Hematopoietic multipotent progenitor cell treated with erythropoietin and hydrocortisone succinate and interleukin-3 and kit ligand, for 6 days (in vitro differentiated cells): Measurements from ENCODE around the gene SERPIND1.
"Not testable (repeated sequence)": the region's sequence is repeated elsewhere in the genome, so short reads cannot be mapped to it uniquely, and the experiment has no call there.

Source experiments
- DNase-seq: peaks from one replicate; pipeline ENCODE4 v3.0.0-alpha.2; 2015

SERPIND1 gene, protein sequence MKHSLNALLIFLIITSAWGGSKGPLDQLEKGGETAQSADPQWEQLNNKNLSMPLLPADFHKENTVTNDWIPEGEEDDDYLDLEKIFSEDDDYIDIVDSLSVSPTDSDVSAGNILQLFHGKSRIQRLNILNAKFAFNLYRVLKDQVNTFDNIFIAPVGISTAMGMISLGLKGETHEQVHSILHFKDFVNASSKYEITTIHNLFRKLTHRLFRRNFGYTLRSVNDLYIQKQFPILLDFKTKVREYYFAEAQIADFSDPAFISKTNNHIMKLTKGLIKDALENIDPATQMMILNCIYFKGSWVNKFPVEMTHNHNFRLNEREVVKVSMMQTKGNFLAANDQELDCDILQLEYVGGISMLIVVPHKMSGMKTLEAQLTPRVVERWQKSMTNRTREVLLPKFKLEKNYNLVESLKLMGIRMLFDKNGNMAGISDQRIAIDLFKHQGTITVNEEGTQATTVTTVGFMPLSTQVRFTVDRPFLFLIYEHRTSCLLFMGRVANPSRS

DNA sequence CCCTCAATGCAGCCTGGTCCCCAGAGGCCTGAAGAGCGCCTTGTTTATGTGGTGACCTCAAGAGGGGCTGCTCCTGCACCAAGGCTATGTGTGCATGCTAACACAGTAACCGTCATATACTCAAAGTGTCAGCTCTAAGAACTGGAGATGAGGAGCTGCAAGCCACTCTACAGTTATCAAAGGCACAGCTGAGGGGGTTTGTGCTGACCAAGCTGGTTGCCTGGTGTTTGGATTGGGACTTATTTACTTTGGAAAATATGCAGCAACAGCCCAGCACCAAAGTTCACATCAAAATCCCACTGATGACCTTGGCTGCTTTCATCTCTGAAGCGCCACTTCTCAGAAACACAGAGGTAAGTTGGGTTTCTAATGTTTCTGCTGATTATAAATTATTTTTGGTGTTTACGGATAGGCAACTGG lies at the start of gene SERPIND1:
TSS of gene SERPIND1 (plus strand) at position 321 of the 420 bp plus-strand sequence. CDS start 5,200 bp downstream, outside the sequence.
- no peak for DNase-seq

DNA sequence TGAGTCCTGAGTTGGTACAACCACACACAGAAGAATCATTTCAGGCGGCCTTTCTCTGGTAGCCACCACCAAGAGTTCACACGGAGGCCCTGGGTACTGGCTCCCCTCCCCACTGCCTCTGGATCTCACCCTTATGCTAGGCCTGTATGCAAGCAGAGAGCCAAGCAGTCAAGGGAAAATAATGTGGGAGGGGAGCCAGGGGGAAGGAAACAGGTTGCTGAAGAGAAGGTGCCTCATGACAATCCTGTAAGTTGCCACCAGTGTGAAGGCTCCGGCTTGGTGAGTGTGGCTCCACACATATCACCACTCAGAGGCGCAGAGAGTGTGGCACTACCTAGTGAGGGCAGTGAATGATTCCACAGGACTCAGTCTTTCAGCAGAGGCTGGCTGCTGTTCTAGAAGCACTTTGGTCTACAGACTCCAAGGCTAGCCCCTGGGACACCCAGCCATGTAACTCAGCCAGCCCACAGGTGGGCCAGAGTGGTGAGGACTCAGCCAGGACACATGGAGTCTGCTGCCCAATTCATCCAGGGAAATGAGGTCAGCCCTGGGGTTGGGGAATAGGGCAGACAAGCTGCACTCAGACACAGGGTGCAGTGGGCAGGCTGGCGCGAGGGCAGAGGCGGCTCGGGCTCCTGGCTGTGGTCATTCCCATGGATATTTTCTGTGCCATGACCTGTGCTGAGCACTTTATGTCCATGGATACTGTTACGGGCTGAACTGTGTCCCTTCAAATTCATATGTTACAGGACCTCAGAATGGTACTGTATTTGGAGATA lies 49.0 kb upstream of the SERPIND1 start:
- no peak for DNase-seq

DNA sequence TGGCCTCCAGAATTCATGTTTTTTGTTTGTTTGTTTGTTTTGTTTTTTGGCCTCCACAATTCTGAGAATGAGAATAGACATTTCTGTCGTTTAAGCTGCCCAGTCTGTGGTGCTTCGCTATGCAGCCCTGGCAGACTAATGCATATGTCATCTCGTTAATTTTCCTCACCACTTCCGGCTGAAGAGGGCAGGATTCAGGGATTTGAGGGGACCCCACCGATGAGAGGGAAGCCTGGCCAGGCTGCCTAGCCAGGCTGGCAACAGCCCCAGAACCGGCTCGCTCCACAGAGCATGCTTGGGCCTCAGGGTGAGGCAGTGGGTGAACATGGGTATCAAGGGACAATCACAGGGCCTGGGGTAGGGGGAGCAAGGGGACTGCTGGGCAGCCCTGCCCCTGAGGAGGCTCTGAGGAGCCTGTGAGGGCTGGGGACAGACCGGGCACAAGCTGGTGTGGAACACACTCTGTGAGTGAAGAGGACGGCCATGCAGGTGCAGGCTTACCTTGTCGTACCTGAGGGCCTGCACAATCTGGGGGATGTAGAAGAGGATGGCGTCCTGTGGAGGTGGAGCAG lies 47.8 kb upstream of the SERPIND1 start:
- no peak for DNase-seq

DNA sequence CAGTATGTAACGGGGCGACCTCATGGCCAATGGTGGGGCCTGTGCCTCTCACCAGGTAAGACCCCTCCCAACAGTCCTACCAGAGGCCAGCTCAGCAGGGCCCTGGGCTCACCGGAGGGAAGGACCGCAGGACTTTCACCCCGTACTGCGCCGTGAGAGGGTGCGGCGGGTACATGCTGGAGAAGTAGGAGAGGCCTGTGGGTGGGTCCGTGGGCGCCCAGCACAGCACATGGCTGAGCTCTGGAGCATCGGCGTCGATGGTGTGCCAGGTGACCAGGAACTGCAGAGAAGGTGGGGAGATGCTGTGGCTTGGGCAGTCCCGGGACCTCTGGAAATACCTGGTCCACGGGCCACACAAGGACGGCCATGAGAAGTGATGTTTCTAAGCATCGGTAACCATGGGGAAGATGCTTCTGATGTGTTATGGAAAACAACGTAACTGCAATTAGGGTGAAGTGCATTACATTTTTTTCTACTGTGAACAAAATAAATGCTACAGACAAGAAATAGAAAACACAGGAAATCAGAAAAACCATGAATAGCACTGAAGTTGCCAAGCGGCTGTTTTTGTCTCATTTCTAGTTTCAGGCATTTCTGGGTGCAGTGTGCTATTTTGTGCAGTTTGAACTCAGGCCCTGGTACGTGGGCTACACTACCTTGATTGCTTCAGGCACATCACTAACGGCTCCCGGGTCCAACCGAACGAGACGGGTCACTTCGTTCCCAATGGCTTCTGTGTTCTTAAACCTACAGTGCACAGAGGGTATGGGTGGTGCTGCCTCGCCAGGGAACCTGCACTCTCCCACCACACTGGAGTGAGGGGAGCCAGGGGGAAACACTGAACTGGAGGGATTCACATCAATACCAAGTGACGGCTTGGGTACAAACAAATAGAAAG lies 46.5 kb upstream of the SERPIND1 start:
- no peak for DNase-seq

DNA sequence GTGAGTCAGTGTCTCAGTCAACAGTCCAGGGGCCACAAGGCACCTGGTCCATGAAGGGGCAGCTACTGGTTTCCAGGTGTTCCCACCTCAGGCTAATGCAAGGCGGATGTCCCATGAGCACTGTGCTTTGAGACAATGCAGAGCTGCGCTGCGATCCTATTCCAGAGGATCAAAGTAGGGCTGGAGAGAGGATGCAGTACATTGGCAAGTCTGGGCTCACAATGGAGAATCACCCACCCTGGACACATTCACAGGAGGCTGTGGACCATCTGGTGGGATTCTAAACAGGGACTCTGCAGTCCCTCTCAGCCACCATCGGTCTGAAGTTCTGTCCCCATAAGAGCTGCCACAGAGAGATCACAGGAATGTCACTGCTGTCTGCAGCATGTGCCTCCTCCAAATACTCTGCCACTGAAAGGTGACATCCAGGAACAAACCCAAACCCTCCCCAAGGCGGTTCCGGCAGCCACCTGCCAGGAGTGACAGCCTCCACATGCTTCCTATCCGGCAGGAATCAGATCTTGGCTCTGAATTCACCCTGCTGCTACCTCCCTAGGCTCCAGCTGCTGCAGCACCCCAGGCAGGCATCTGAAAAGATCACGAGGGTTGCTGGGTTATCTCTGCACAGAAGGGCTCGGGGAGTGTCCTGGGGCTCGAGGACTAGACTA lies 45.3 kb upstream of the SERPIND1 start:
- DNase-seq = no peak

DNA sequence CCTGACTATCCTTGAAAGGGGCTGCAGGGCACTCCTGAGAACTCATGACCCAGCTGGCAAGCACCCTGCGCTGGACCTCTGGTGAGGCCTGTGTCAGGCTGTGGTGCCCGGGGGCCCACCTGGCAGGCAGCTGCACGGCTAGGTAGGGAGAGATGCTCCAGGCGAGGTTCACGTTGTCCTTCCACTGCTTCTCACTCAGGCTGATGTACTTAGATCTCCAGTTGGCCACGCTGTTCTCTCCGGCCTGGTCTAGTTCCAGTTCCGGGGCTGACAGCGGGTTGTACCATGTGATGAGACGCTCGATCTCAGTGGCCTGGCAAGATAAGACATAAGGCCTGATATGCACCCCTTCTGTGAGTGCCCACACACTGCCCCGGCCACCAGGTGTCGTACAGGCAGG lies 44.7 kb upstream of the SERPIND1 start:
- DNase-seq = no peak

DNA sequence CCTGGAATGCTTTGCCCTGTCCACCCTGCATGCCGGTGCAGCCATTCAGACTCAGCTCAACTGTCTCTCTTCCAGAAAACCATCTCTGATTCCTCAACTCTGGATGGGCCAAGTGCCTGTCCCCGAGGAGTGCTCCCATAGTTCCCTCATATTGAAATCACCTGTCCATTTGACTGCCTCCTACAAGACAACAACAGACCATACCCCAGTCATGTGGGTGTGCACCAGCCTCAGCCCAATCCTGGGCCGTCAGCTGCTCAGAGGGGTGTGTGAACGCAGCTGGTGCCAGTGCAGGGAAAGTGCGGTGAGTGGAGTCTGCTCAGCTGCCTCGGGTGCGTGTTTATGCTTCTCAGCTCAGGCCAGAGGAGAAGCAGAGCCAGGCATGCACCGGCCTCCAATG lies 41.5 kb upstream of the SERPIND1 start:
- DNase-seq = not testable (repeated sequence)

DNA sequence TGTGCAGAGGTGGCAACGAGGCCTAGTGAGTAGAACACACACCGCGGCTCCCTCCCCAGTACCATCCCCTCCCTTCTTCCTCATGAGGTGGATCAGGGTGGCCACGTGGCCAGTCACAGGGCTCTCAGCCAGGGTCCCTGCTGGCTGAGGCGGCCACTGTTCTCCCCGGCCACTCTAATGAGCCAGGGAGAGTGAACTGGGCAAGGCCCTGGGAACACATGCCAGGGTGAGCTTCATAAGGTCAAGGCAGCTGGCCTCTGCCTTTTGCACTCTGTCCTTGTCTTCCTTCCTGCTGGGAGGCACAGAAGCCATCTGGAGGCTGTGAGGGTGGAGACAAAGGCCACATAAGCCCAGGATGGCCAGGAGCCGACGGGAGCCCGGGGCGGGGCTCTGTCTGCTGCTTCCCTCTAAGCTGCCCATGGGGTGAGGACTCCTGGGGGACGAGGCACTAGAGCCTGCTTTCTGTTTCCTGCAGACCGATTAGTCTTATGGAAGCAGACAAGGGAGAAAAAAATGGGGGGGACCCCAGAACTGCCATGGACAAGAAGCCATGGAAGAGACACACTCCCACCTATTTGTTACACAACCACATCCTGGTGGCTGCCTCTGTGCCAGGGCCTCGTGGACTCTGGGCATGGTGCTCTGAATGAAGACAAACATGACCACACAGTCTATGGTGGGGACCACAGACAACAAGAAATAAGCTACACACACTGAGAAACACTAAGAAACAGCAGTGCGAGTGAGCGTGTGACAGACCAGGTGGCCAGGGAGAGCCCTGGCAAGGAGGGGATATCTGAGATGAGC lies 38.4 kb upstream of the SERPIND1 start:
- DNase-seq = not testable (repeated sequence)

DNA sequence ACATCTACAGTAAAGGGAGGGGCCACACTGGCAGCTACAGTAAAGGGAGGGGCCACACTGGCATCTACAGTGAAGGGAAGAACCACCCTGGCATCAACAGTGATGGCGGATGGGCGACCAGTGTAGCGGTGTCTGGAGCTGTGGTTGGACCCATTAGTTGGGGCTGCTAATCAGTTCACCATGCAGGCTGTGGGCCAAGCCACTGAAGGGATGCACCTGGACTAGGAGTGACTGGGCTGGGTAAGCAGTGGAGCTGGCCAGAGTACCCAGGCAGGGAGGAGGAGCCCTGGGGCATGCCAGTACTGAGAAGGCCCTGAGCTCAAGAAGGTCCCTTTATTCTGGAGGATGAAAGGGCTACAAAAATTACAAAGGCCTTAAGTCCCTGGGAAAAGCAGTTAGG lies 37.0 kb upstream of the SERPIND1 start:
- DNase-seq = not testable (repeated sequence)

DNA sequence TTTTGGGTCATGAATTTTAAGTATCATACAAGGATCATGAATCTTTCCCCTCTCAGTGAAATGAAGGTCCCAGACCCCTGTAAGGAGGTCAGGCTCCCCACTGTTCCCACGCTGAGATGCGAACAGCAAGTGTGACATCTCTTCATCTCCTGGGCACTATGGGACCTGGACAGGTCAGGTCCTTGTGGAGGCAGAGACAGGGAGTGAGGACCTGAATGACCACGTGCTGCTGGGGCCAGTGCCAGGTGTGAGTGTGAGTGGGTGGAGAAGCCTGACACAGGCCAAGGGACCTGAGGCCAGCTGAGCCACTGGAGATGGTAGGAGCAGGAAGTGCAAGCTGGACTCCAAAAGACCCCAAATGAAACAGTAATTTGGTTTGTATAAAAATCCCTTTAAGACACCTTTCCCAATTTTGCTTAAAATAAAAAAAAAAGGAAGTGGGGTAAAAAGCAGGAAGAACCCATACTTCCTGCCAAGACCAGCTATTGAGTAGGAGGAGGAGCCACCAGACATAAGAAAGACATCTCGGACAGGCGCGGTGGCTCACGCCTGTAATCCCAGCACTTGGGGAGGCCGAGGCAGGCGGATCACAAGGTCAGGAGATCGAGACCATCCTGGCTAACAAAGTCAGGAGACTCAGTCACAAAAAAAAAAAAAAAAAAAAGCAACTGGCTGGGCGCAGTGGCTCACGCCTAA lies 35.4 kb upstream of the SERPIND1 start:
- DNase-seq = peak; percentile 23

DNA sequence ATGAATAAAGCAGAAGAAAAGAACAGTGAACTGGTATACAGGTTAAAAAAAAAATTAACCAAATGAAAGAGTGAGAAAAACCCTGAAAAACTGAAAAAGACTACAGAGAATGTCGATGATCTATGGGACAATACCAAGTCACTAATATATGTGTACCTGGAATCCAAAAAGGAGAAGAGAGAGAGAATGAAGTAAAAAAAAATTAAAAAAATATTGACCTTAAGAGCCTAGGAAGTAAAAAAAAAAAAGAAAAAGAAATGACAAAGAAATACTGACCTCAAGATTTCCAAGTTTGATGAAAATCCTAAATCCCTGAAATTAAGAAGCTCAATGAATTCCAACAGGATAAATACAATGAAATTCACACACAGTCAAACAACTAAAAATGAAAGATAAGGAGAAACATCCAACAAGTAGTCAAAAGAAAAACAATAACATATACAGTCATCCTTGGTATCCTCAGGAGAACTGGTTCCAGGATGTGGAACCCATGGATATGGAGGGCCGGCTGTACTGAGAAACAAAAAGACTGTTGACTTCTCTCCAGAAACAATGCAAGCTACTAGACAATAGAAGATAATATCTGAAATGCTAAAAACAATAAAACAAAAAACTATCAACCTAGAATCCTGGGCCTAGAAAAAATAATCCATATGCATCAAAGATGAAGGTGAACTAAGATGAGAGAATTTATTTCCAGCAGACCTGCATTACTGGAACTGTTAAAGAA lies 33.5 kb upstream of the SERPIND1 start:
- DNase-seq = no peak

DNA sequence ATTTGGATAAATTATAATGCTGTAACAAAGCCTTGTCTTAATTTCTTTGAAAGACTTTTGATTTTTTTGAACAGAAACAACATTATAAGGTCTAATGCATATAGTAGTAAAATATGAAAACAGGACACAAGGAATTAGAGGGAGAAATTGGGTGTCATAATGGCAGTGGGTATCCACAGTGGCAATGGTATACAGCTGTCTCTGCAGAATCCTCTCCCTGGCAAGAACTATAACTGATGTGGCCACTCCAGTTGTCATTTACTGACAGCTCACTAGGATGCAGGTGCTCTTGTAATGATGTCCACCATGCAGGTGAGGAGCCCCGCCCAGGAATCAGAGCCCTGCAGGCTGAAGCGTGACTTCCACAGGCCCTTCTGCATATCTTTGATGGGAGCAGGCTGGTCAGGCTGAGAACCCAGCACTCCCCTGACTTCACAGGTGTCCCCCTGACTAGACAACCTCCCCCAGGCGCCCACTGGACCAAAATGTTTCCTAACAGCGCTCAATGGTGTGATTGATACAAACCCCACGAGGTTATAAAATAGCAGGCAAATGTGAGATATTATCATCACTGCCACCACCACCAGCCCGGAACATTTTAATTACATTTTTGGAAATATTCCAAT lies 32.8 kb upstream of the SERPIND1 start:
- no peak for DNase-seq

DNA sequence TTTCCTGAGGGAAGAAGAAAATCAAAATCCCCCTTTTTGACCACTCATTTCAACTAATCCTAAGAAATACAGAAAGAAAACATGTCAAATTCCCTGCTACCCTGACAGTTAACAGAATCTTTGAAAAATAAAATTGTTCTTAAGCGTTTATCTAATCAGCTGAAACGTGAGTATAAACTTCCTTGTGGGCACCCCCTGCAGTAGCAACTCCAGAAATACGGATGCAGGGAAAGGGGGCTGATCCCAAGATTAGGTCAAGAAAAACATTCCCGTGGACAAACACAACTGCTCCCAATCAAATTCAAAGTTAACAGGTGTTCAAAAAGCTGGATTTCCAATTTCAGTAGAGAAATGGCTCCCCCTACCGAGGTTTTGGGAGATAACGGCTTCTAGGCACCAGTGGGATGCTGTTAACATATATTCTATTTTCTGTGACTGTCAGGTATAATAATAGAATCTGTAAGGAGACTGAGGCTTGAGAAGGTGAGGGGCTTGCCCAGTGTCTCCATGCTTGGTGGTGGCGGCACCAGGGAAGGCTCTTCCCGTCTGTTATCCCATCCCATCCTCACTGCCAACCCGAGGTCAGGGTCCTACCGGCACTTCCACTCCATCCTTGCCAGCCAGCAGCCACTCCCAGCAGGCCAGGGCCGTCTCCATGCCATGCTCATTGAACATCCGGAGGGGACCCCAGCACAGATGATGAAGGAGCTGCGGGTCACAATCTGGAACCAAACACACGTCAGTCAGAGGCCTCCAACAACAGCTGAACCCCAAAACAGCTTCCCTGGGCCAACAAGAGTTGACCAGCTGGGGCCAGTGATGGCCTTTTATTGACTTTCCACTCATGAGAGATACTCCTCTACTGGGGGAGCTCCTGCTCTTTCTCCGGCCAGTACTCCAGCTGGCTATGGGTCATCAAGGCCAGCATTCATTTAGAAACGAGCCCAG lies 32.0 kb upstream of the SERPIND1 start:
- DNase-seq = peak; percentile 71

DNA sequence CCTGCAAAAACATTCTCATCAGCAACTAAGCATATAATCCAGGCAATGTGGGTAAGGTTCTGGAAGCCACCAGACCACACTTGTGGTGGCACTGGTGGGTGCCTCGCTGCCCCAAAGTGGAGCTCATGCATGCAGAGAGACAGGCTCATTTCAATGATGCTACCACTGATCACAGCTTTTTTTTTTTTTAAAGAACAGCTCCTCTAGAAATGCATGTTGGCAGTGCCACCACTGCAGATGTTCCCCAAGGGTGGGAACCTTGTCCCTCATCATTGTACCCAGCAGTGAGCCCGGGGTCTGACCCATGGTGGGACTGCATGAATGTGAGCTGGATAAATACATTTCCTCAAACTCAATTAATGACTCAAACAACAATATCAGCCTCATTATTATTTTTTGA lies 31.1 kb upstream of the SERPIND1 start:
- no peak for DNase-seq

DNA sequence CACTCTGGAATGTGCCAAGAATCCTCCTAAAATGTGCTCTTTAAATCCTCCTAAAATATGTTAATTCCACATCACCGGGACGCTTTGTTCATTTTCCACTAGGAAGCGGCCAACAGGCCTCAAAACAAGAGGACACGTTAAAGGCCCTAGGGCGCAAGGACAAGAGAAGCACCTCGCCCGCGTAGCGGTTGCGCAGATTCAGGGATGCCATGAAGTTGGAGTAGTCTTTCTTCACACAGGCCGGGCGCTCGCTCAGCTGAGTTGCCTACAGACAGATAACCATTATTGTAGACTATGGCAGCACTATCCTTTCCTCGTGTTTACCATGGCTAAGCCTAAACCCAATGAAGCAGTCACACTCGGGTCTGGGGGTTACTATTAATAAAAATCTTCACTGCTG lies 29.5 kb upstream of the SERPIND1 start:
- no peak for DNase-seq

DNA sequence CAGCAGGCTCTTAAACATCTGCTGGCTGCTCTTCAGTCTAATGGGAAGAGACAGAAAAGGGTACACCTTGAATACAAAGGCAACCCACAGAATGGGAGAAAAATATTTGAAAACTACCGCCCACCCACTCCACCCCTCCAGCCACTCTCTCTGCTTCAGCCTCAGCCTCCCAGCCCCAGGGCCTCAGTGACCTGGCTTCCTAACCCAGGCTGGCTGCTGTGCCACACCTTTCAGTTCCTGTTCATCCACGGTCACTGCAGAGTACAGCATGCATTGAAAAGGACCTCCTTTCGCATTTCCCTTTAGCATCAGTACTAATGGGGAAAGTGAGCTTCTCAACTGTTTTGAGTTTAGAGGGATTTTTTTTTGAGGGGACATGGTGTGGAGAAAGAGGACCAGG lies 28.8 kb upstream of the SERPIND1 start:
- no peak for DNase-seq

DNA sequence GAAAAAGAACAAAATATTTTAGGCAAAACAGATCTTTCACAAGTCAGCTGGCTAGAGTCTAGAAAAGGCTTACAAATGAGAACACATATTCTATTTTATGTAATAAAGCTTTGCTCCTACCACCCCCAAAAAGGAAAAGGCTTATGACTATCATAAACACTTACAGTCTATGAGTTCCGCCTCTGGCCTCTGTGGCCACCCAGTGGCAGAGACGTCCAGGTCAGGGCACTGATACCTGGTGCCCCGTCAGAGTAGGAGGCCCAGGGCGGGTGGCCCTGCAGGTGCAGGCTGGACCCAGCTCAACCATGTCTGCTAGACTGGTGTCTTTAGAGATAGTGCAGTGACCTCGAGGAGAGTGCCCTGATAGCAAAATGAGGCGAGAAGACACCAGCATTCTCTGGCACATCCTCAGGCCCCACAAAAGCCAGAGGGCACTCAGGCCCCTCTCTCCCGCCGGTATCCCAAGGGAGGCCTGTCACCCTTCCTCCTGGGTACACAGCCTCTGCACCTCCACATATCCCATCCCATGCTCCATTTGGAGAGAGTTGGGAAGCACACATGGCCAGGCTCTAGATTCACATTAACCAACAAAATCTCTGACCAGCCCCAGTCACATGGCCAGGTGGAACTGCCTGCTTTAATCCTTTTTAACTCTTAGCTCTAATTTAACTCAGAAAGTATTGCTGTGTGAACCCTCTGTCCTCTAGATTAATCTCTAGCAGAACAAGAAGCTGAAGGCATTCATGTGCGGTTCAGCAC lies 27.3 kb upstream of the SERPIND1 start:
- no peak for DNase-seq
